Measurements from ENCODE around the gene PLB1. TPM values are rescaled to one million over a fixed set of nuclear protein-coding genes. Genes with fewer than 3 reads are reported as not detected.

PLB1 gene
- total RNA-seq, 1 donor from 2014 or later, result not detected

- TF ChIP-seq, protein P1, sequence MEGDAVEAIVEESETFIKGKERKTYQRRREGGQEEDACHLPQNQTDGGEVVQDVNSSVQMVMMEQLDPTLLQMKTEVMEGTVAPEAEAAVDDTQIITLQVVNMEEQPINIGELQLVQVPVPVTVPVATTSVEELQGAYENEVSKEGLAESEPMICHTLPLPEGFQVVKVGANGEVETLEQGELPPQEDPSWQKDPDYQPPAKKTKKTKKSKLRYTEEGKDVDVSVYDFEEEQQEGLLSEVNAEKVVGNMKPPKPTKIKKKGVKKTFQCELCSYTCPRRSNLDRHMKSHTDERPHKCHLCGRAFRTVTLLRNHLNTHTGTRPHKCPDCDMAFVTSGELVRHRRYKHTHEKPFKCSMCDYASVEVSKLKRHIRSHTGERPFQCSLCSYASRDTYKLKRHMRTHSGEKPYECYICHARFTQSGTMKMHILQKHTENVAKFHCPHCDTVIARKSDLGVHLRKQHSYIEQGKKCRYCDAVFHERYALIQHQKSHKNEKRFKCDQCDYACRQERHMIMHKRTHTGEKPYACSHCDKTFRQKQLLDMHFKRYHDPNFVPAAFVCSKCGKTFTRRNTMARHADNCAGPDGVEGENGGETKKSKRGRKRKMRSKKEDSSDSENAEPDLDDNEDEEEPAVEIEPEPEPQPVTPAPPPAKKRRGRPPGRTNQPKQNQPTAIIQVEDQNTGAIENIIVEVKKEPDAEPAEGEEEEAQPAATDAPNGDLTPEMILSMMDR (IDR thresholded peaks at IDR 0.05; ENCODE audit: partially characterized antibody, unreplicated experiment), result no peak
- H3K36me3 Mint-ChIP-seq (ENCODE audit: unreplicated experiment), result no peaks in the 10 kb centered on the region
- no peak for DNase-seq
- no peak overlapping the region for H3K27ac Mint-ChIP-seq (ENCODE audit: unreplicated experiment)
- H3K4me3 Mint-ChIP-seq (ENCODE audit: unreplicated experiment), result no peak overlapping the region
- H3K4me1 Mint-ChIP-seq (ENCODE audit: low read depth, unreplicated experiment), result peaks cover 18% of the 10 kb centered on the region
- H3K27me3 Mint-ChIP-seq (ENCODE audit: unreplicated experiment), result peaks cover 5% of the 10 kb centered on the region
- peaks cover 2% of the 10 kb centered on the region for H3K9me3 Mint-ChIP-seq (ENCODE audit: unreplicated experiment)
Measured at GRCh38 chr2:28623582-28624405, 127.9 kb downstream of the PLB1 start.

- H3K27me3 Mint-ChIP-seq (ENCODE audit: unreplicated experiment), result peaks cover 4% of the 10 kb centered on the region
- H3K9me3 Mint-ChIP-seq (ENCODE audit: unreplicated experiment), result peaks cover 2% of the 10 kb centered on the region
- DNase-seq, result no peak
- TF ChIP-seq, protein P1 (IDR thresholded peaks at IDR 0.05; ENCODE audit: partially characterized antibody, unreplicated experiment), result no peak
- peaks cover 16% of the 10 kb centered on the region for H3K4me1 Mint-ChIP-seq (ENCODE audit: low read depth, unreplicated experiment)
- no peaks in the 10 kb centered on the region for H3K36me3 Mint-ChIP-seq (ENCODE audit: unreplicated experiment)
- H3K27ac Mint-ChIP-seq (ENCODE audit: unreplicated experiment), result no peak overlapping the region
- H3K4me3 Mint-ChIP-seq (ENCODE audit: unreplicated experiment), result no peak overlapping the region
Measured at GRCh38 chr2:28624436-28624792, 128.6 kb downstream of the PLB1 start.

DNA sequence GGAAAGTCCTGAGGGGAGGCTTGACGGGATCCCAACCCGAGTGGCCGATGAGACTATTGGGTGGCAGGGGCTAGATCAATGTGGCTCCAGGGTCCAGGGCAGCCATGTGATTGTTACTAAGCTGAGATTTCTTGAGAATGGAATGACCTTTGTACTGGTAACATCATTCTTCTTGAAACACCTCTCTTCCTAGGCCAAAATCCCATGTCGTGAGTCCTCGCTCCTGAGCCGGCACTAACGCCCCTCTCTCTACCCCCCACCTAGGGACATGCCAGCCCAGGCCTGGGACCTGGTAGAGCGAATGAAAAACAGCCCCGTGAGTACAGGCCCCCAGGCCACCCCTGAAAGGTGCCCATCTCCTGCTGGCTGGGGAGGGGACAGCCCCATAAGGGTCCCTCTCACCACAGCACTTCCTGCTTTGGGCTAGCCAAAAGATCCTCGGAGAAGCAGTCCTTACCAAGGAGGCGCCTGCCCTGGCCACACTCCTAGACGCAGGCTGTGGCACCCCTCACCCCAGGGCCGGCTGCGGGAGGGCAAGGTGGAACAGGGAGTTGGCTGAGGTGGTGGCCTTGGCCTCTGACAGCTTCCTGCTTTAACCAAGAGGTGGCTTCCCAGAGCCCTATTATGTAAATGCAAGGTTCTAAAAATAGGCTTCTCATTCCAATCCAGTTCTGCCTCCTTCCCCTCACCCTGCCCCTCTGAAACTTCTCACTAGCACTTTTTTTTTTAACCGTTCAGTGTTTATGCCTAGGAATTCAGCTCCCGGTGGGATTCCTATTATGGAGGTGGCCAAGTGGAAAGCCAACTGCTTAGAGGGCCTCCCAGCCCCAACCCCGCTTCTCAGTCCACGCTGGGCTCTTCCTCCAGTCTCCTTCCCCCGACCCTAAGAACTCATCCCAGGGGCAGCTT is 129.2 kb downstream of the PLB1 start:
- DNase-seq, result no peak
- Mint-ChIP-seq H3K36me3 (ENCODE audit: unreplicated experiment) (no peaks in the 10 kb centered on the region), H3K27me3 (ENCODE audit: unreplicated experiment) (peaks cover 4% of the 10 kb centered on the region), H3K9me3 (ENCODE audit: unreplicated experiment) (peaks cover 2% of the 10 kb centered on the region), H3K4me1 (ENCODE audit: low read depth, unreplicated experiment) (peaks cover 16% of the 10 kb centered on the region), H3K4me3 (ENCODE audit: unreplicated experiment) (no peak overlapping the region), H3K27ac (ENCODE audit: unreplicated experiment) (no peak overlapping the region)
- TF ChIP-seq, protein P1 (IDR thresholded peaks at IDR 0.05; ENCODE audit: partially characterized antibody, unreplicated experiment), result no peak

DNA sequence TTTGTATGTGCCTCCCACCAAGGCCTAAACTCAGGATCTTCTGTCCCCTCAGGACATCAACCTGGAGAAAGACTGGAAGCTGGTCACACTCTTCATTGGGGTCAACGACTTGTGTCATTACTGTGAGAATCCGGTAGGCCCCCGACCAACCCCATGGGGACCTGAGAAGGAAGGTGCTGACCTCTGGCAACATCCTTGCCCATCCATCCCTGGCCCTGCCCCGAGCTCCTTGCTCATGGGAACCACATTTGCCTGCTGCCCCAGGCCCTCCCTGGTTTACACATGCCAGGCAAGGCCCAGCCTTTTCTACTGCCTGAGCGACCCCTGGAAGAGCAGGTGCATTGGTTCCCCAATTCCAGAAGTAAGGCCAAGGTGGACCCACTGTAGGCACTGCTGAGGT is 130.5 kb downstream of the PLB1 start:
- TF ChIP-seq, protein P1 (IDR thresholded peaks at IDR 0.05; ENCODE audit: partially characterized antibody, unreplicated experiment), result no peak
- Mint-ChIP-seq H3K36me3 (ENCODE audit: unreplicated experiment) (no peaks in the 10 kb centered on the region), H3K27me3 (ENCODE audit: unreplicated experiment) (peaks cover 4% of the 10 kb centered on the region), H3K4me1 (ENCODE audit: low read depth, unreplicated experiment) (peaks cover 12% of the 10 kb centered on the region), H3K4me3 (ENCODE audit: unreplicated experiment) (no peak overlapping the region), H3K9me3 (ENCODE audit: unreplicated experiment) (peaks cover 2% of the 10 kb centered on the region), H3K27ac (ENCODE audit: unreplicated experiment) (no peak overlapping the region)
- no peak for DNase-seq

Data from glutamatergic neuron (in vitro differentiated cells).